ENCODE results near the gene FOXJ2. TPM values are rescaled to one million over a fixed set of nuclear protein-coding genes. Genes with fewer than 3 reads are reported as not detected.

Gene FOXJ2
- total RNA-seq, 1 donor from 2014 or later, result 16.8 TPM

Other genes with a start within 250 kb of the FOXJ2 start
- gene NANOG, start 243.3 kb upstream of the FOXJ2 start, total RNA-seq, result not detected in 2 replicates
- gene SLC2A14, start 159.8 kb upstream of the FOXJ2 start, total RNA-seq, result 0.05 and 0.07 TPM in 2 replicates
- 456 and 474 TPM in 2 replicates for gene SLC2A3, start 96.5 kb upstream of the FOXJ2 start, total RNA-seq
- 0.50 and 0.62 TPM in 2 replicates for gene C3AR1, start 33.6 kb downstream of the FOXJ2 start, total RNA-seq
- 25.7 and 27.9 TPM in 2 replicates for gene NECAP1, start 49.6 kb downstream of the FOXJ2 start, total RNA-seq
- 0.94 TPM in 1 of 2 replicates, not detected in the other for gene CLEC4A, start 90.9 kb downstream of the FOXJ2 start, total RNA-seq
- gene ZNF705A, start 124.3 kb downstream of the FOXJ2 start, total RNA-seq, result not detected in 2 replicates
- 0.14 and 0.25 TPM in 2 replicates for gene FAM90A1, start 194.9 kb downstream of the FOXJ2 start, total RNA-seq

Data from activated T-helper 2 cell treated with anti-CD3 and anti-CD28 coated beads, Interferon-gamma antibody, Interleukin-2, Interleukin-4, amounts not matched to agents 10 μg/mL and 5 μg/mL and 100 μg/mL, durations not matched to agents 14 hours and 24 hours and 36 hours (primary cell).